Measurements from ENCODE around the gene RASGEF1C.

Gene RASGEF1C

DNA sequence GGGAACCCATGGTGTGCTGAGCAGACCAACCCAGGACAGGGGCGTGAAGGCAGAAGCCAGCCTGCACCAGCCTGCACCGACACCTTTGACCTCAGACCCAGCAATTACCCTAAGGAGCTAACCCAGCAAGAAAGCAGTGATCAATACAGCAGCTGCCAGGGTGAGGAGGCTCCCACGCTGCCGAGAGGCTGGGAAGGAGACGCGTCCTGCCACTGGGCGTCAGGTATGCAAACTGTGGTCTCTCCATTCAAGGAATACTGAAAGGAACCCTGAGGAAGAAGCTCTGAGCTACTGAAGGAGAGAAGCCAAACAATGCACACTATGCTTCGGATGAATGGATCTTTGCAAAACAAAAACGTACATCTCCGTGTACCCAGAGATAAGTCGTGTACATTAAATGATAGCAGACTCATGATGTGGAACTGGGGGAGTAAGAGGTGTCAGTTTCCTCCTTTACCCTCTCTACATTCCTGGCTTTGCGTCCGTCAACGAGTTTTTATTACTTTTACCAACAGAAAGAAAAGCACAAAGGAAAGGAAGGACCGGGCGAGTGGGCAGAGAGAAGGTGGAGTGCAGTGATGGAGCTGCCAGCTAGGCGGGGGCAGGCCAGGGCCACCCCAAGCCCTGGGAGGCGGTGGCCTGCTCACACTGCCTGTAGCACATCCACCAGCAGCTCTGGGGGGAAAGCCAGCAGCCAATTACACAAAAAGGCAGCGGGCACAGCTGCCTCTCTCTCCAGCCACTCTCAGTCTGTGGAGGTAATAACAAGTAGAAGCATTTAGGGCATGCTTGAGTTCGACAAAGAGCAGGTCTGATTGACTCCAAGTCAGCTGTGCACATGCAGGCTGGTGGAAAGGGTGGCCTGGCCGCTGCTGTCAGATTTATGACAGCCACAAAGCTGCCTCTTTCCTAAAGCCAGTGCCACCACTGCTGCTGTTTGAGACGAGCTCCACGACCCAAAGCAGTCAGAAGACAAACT lies 29.3 kb downstream of the RASGEF1C start:
- no peak for DNase-seq (ENCODE audit: low spot score)

DNA sequence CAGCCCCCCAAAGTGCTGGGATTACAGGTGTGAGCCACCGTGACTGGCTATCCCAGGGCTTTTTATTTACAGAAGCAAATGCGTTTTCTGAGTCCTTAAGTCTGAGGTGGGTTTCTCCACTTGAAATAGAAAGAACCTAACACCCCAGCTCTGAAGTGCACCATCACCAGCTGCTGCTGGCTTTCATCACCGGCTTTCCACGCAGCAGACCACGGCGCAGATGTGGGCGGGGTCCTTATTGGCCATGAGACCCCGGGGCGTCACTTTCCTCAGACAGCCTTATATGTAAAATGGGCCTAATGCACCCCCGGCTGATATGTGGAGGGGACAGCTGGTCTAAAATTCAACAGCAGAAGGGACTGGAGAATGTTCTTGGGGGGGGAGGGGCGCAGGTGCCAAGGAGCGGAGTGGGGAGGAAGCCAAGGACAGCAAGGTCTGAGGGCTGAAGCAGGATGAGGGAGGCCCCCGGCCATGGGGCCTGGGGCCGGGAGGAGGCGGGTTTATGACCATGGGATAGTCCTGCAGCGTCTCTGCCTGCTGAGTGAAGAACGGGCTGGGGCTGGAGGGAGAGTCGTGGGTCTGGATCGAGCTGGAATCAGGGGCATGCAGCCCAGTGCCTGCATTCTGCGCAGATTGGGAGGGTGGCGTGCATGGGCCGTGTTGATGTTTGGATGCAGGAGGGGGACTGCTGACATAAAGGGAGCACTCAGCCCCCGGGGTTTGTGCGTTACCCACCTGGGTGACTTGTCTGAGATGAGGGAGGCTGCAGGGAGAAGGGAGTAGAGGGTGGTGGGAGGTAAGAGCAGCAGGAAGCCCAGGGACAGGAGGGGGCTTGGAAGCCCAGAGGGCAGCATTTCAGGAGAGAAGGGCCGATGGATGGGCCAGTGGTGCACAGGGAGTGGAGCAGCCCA lies 30.2 kb downstream of the RASGEF1C start:
- no peak for DNase-seq (ENCODE audit: low spot score)

- DNase-seq (ENCODE audit: low spot score) = no peak
Measured at GRCh38 chr5:180176191-180176590, 32.8 kb downstream of the RASGEF1C start.

GRCh38 chr5:180175015-180175431 lies 34.0 kb downstream of the RASGEF1C start:
- DNase-seq (ENCODE audit: low spot score) = no peak

DNA sequence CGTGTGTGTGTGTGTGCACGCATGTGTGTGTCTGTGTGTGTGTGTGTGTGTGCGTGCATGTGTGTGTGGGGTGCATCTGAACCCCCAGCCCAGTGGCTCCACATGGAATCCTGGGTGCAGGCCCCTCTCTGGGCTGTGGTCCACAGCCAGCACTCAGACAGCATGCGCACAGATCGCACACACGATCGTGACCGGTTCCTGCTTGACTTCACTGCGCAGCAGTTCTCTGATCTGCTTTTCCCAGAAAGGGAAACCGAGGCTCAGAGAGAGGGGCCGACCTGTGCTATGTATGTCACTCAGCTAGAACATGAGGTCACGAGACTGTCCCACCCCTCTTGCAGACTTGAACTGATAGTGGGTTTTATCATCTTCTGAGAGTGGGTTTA lies 34.4 kb downstream of the RASGEF1C start:
- DNase-seq (ENCODE audit: low spot score) = no peak

DNA sequence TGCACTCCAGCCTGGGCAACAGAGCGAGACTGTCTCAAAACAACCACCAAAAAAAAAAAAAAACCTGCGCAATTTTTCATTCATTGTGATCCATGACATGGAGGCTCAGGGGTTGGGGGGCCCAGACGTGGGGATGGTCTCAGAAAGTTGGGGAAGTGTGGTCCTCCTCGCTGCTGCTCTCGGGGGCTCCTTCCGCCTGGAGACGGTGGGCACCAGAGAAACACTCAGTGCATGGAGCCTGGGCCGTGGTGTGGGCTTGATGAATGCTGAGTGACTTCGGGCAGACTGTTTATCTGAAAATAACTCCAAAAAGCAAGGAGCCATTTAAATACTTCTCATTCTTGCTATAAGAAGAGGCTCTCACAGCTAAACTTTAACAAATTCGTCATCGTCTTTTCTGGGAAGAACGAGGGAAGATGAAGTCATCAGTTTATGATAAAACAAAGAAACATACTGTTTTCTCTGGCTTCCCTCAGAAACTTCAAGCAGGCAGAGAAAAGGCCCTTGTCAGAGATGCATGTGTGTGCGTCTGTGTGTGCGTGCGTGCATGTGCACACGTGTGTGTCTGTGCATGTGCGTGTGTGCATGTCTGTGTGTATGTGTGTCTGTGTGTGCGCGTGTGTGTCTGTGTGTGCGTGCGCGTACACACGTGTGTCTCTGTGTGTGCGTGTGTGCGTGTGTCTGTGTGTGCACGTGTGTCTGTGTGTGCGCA lies 35.0 kb downstream of the RASGEF1C start:
- DNase-seq (ENCODE audit: low spot score) = no peak

DNA sequence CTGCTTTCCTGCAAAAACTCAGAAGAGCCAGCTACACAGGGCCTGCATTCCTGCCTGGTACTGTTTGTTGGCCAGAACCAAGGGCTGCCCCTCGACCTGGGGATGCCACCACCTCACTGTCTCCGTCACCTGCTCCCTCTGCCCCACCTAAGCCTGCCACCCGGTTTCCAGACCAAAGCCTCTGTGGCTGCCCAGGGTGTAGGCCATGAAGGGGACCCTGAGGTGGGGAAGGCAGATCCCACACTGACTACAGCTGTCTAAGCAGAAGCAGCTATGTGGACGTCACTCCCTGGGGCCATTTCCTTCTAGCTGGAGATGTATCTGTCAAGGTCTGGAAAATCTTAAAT lies 35.8 kb downstream of the RASGEF1C start:
- DNase-seq (ENCODE audit: low spot score) = no peak

GRCh38 chr5:180172447-180173197 lies 36.4 kb downstream of the RASGEF1C start:
- DNase-seq (ENCODE audit: low spot score) = no peak

GRCh38 chr5:180171568-180172094 lies 37.4 kb downstream of the RASGEF1C start:
- no peak for DNase-seq (ENCODE audit: low spot score)

- DNase-seq (ENCODE audit: low spot score) = no peak
Measured at GRCh38 chr5:180170810-180171567, 38.0 kb downstream of the RASGEF1C start.

DNA sequence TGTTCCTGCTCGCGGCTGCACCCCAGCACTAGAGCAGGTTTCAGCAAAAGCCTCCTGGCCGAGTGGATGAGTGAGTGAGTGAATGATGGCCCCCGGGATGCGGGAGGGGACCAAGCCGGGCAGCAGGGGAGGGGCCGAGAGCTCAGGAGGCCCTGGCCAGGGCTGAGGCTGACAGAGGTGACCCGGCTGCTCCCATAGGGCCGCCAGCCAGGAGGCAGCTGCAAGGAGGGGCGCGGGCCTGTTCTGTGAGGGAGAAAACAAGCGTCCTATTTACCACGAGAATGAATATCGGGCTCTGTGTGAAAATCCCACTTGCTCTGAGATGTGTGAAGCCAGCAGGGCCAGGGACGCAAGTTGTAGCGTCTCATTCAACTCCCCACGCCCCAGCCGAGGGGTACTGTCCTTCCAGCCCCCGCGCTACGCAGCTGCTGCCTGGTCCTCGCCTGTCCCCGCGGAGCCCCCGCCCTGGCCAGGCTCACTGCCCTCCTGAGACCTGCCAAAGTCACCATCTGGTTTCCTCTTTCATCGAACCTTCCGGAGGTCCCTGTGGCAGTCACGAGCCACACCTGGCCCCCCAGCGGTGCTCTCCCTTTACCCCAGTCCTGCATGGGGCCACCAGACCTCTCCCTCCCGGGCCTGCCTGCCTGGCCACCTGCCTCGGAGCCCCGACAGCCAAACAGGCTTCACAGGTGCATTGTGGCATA lies 38.8 kb downstream of the RASGEF1C start:
- DNase-seq (ENCODE audit: low spot score) = no peak

- no peak for DNase-seq (ENCODE audit: low spot score)
Measured at GRCh38 chr5:180169248-180170105, 39.5 kb downstream of the RASGEF1C start.

- DNase-seq (ENCODE audit: low spot score) = no peak
Measured at GRCh38 chr5:180168758-180169157, 40.3 kb downstream of the RASGEF1C start.

GRCh38 chr5:180166176-180166575 lies 42.8 kb downstream of the RASGEF1C start:
- no peak for DNase-seq (ENCODE audit: low spot score)

DNA sequence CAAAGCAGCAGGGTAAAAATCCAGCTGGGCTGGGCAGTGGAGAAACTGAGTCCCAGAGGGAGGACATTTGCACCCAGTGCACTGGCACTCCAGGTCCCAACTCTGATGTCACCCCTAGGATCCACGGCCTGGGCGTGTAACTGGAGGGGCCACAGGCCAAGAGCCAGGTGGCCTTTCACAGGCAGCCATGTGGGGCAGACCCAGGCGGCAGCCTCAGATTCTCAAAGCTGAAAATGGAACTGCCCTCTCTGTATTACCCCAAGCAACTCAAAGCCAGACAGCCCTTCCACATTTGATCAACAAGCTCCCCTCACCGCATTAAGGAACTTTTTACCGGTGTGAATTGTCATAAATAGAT lies 46.7 kb downstream of the RASGEF1C start:
- DNase-seq (ENCODE audit: low spot score) = no peak

DNA sequence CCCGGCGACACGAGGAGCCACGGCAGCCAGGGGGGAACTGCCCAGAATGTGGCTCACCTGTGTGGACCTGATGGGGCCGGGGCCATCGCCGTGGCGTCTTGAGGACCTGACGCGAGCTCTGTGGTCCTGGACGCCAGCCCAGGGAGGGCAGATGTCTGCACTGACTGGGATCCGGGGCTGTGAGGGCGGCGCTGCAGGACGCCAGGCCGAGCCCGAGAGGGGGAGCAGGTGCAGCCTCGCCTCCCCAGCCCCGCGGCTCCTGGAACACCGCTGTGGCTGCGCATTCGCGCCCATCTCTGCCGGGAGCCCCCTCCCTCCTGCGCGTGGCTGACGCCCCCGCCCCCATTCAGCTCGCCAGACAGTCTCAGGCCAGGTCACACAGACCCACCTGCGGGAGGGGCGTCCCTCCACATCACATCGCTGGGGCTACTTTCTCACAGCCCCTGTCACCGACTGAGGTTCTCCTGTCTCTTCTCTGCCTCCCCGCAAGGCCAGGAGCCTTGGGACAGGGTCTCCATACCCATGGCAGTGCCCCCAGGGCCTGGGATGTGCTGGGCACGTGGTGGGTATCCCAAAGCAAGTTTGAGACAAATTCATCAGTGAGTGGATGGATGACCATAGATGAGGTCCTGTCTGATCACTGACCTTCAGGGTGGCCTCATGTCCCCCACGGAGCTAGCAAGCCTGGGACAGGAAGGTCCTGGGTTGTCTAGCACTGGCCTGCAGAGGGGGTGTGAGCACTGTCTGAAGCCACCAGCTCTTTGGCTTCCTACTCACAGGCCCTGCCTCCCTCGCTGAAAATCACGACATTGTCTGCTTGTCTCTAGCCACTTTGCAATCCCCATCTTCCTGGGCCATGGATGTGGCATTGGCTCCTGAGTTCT lies 47.3 kb downstream of the RASGEF1C start:
- DNase-seq (ENCODE audit: low spot score) = no peak

- no peak for DNase-seq (ENCODE audit: low spot score)
Measured at GRCh38 chr5:180160789-180161188, 48.2 kb downstream of the RASGEF1C start.

GRCh38 chr5:180160215-180160614 lies 48.8 kb downstream of the RASGEF1C start:
- no peak for DNase-seq (ENCODE audit: low spot score)
